K562 (cell line): ENCODE results near the gene ZFY. TPM values are rescaled to one million over a fixed set of nuclear protein-coding genes. Genes with fewer than 3 reads are reported as not detected.

Source experiments
- ATAC-seq: fragments of 200-7000 bp; cut with Tn5 transposase; 3 replicates; pipeline ENCODE4 v1.9.1; 2020; ENCODE audit warnings: moderate library complexity
- BruUV-seq: library from RNA; stranded (reverse); fragments of 400-500 nt; replicated peaks from 2 replicates; lab custom pipeline; 2021; lab: Mats Ljungman, UMichigan
- CTCF ChIA-PET: fragments of 300-600 bp; formaldehyde crosslinking; extraction: SDS; loops from one replicate; lab custom pipeline; 2021; ENCODE audit warnings: low intra/inter-chr PET ratio; lab: Yijun Ruan, JAX
- POLR2A ChIA-PET: fragments of 300-600, 350-650 bp; sonication (Branson Sonifier 250); formaldehyde crosslinking; extraction: SDS; loops from one replicate; lab custom pipeline; 2021; ENCODE audit warnings: antibody characterized with exemption, inconsistent platforms; lab: Yijun Ruan, JAX
- DNase-seq, 4 experiments: peaks; one replicate each; pipeline versions ENCODE4 v3.0.0 to v3.0.0-alpha.2; 2011 to 2018; ENCODE audit warnings: low spot score in 3 of 4, mixed read lengths in 3 of 4; ENCODE audit errors: extremely low read depth in 1 of 4
- FAIRE-seq: peaks from 2 replicates; lab custom pipeline; 2011; peaks lifted over from hg19 to GRCh38; lab: Jason Lieb, UNC
- H2AFZ ChIP-seq: 2 replicates; pipeline ENCODE4 v1.6.0; 2011; ENCODE audit warnings: low read depth, low read length, control low read depth, inconsistent platforms
- H3K27ac ChIP-seq: fragments of 200-600 bp; 3 replicates; pipeline ENCODE4 v1.8.0; 2011; ENCODE audit warnings: low read depth, mild to moderate bottlenecking, control low read depth, inconsistent platforms, low read length, moderate library complexity, mixed read lengths; ENCODE audit errors: extremely low read depth
- H3K27me3 ChIP-seq, 2 experiments: fragments of 300-600 bp in 1 of 2; 2 replicates in 1 of 2; 3 replicates in 1 of 2; pipeline versions ENCODE4 v1.6.0 to v1.8.0; 2011; ENCODE audit warnings: inconsistent platforms in 2 of 2, low read length in 2 of 2, mild to moderate bottlenecking in 1 of 2, mixed read lengths in 1 of 2, moderate library complexity in 1 of 2; ENCODE audit not compliant: control insufficient read depth in 2 of 2, insufficient read depth in 2 of 2
- H3K36me3 ChIP-seq: fragments of 300-600 bp; 3 replicates; pipeline ENCODE4 v1.8.0; 2011; ENCODE audit warnings: mild to moderate bottlenecking, low read length, inconsistent platforms; ENCODE audit not compliant: control insufficient read depth, insufficient read depth
- H3K4me1 ChIP-seq, 2 experiments: fragments of 200-600 bp in 1 of 2; replicated peaks in 1 of 2; 2 replicates in 1 of 2; 3 replicates in 1 of 2; pipeline versions ENCODE4 v1.5.1 to v1.8.0; 2011; ENCODE audit warnings: inconsistent platforms in 2 of 2, low read length in 2 of 2, mild to moderate bottlenecking in 1 of 2, mixed read lengths in 1 of 2, moderate library complexity in 1 of 2; ENCODE audit not compliant: control insufficient read depth in 2 of 2, insufficient read depth in 2 of 2
- H3K4me2 ChIP-seq: 2 replicates; pipeline ENCODE4 v1.6.1; 2011; ENCODE audit warnings: low read length, control low read depth, inconsistent platforms, mixed read lengths; ENCODE audit not compliant: insufficient read depth
- H3K4me3 ChIP-seq: fragments of 200-600 bp; sonication (generic), shearing (Covaris generic); 2 replicates; pipeline ENCODE4 v1.5.1; 2016; ENCODE audit warnings: control low read depth, inconsistent platforms
- H3K79me2 ChIP-seq: fragments of 200-600 bp; 3 replicates; pipeline ENCODE4 v1.8.0; 2011; ENCODE audit warnings: low read length, inconsistent platforms; ENCODE audit not compliant: control insufficient read depth, insufficient read depth
- H3K9ac ChIP-seq, 2 experiments: 2 replicates each; pipeline versions ENCODE4 v1.6.0 to v1.6.1; 2011; ENCODE audit warnings: low read depth in 2 of 2, low read length in 2 of 2, control low read depth in 1 of 2, inconsistent platforms in 1 of 2, mild to moderate bottlenecking in 1 of 2, mixed read lengths in 1 of 2; ENCODE audit not compliant: insufficient read depth in 1 of 2
- H3K9me1 ChIP-seq: one replicate; pipeline ENCODE4 v1.6.0; 2011; ENCODE audit warnings: inconsistent platforms, mild to moderate bottlenecking, low read length, moderate library complexity; ENCODE audit not compliant: control insufficient read depth, insufficient read depth
- H3K9me3 ChIP-seq: replicated peaks from 2 replicates; pipeline ENCODE4 v1.5.1; 2011; ENCODE audit warnings: low read depth, low read length, inconsistent platforms; ENCODE audit not compliant: control insufficient read depth, insufficient read depth
- H4K20me1 ChIP-seq: replicated peaks from 2 replicates; pipeline ENCODE4 v1.6.1; 2011; ENCODE audit warnings: low read length, inconsistent platforms, mixed read lengths; ENCODE audit not compliant: control insufficient read depth, insufficient read depth
- BHLHE40 ChIP-seq: IDR thresholded peaks from 2 replicates; pipeline ENCODE4 v1.6.1; 2011; ENCODE audit warnings: low read length, improper control_type of control experiment
- FOS ChIP-seq: IDR thresholded peaks from 3 replicates; pipeline ENCODE4 v1.6.1; 2011; ENCODE audit not compliant: insufficient read length; ENCODE audit errors: extremely low read depth
- FOSL1 ChIP-seq: fragments of 200-800 bp; sonication (Bioruptor generic); conservative IDR thresholded peaks from 2 replicates; pipeline ENCODE4 v1.6.1; 2016; ENCODE audit warnings: missing genetic modification characterization, missing compliant biosample characterization
- FOXJ2 ChIP-seq: fragments of 200-800 bp; sonication (Bioruptor generic); IDR thresholded peaks from 2 replicates; pipeline ENCODE4 v1.6.1; 2016; ENCODE audit warnings: missing genetic modification characterization, missing compliant biosample characterization
- KHSRP ChIP-seq: fragments of 450-650 bp; IDR thresholded peaks from 2 replicates; pipeline ENCODE4 v1.6.1; 2017
- MBD2 ChIP-seq: sonication (generic); IDR thresholded peaks from 2 replicates; pipeline ENCODE4 v1.6.1; 2016; ENCODE audit warnings: low read depth, borderline replicate concordance
- SMAD3 ChIP-seq: fragments of 450-650 bp; formaldehyde crosslinking; conservative IDR thresholded peaks from 2 replicates; pipeline ENCODE4 v1.4.0; 2020; ENCODE audit warnings: mild to moderate bottlenecking
- SUPT5H ChIP-seq: fragments of 450-650 bp; IDR thresholded peaks from 2 replicates; pipeline ENCODE4 v1.6.1; 2016
- ZNF311 ChIP-seq: fragments of 250-450 bp; sonication (Bioruptor Pico); IDR thresholded peaks from 2 replicates; pipeline ENCODE4 v1.4.0; 2020; ENCODE audit warnings: mild to moderate bottlenecking, moderate library complexity
- WGBS: fragments of 100-300 bp; shearing (Covaris generic); methylation state at CpG from one replicate; pipeline ENCODE4 v1.1.6; 2016; ENCODE audit warnings: low coverage, mixed read lengths; ENCODE audit not compliant: insufficient coverage; ENCODE audit errors: missing lambda C conversion rate; 5-methylcytosine and 5-hydroxymethylcytosine counted together
- in situ Hi-C: fragments of 300-500 bp; cut with MboI; formaldehyde crosslinking; loops from 4 replicates; pipeline ENCODE4 v1.15.0; 2018; ENCODE audit warnings: inconsistent platforms, mixed read lengths
- intact Hi-C: fragments of 100-400 bp; cut with micrococcal nuclease; formaldehyde crosslinking; loops from 2 replicates; pipeline ENCODE4 v1.14.2; 2022
- polyA plus RNA-seq, 8 experiments: library from polyadenylated mRNA; depleted of rRNA in 4 of 8; stranded (reverse) in 5 of 8; unstranded in 3 of 8; fragments of >200 nt; fragmentation: Nextera tagmentation in 2 of 8; fragmentation: Illumina TruSeq in 1 of 8; extraction: Ambion mirVana in 2 of 8; extraction: Trizol in 1 of 8; gene quantifications; 2 replicates each; pipeline versions ENCODE4 v1.2.1 to v1.2.3, GENCODE V29; 2011 to 2014; ENCODE audit warnings: inconsistent platforms in 1 of 8, missing spikeins in 1 of 8
- total RNA-seq, 7 experiments: library from RNA; depleted of rRNA in 6 of 7; stranded (reverse); fragments of >200 nt in 6 of 7; fragmentation: Illumina TruSeq in 2 of 7; extraction: Trizol in 2 of 7; gene quantifications; 2 replicates each; pipeline versions ENCODE4 v1.2.1 to v1.2.3, GENCODE V29; 2011 to 2021; ENCODE audit warnings: low replicate concordance in 1 of 7
- TF ChIP-seq, protein P1 (sequence below): fragments of 250-450 bp; sonication (Bioruptor Pico); IDR thresholded peaks from 2 replicates; pipeline ENCODE4 v1.5.0; 2021; ENCODE audit warnings: mild to moderate bottlenecking, borderline replicate concordance
- TF ChIP-seq, protein P2 (sequence below): fragments of 250-450 bp; sonication (Bioruptor Pico); IDR thresholded peaks from 2 replicates; pipeline ENCODE4 v1.5.0; 2020; ENCODE audit warnings: mild to moderate bottlenecking, borderline replicate concordance

The ZFY gene
- total and polyA plus RNA-seq, 9 of the 15 experiments (the other 6 are each of a cell fraction or from before 2014, with no cell fraction given): not detected

DNA sequence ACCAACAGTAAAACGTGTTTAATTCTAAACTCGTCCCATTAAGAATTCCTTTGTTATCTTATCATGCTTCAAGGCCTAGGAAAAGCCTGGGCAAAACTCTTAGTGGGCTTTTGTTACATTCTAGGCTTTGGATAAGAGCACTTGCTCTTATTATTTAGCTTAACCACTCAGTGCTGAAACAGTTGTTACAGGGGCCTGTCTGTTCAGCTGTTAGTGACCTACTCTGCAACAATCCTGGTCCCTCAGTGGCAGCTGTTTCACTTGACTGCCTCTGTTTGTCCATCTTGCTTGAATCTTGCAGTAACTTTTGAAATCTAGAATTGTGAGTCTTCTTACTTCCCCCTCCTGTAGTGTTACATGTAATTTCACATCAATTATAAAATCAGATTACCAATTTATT is 88.4 kb downstream of the ZFY start:
- H3K4me1 ChIP-seq: no peaks in the 10 kb centered on the region
- no peaks in the 10 kb centered on the region for H3K79me2 ChIP-seq
- no peaks in the 10 kb centered on the region for H3K27me3 ChIP-seq
- WGBS: no CpG with 5 or more reads among the region's 2 CpGs
- no peaks in the 10 kb centered on the region for H3K9me1 ChIP-seq
- DNase-seq (no peak), ATAC-seq (no peak), FAIRE-seq (no peak)
- intact Hi-C loops (no loop called here), in situ Hi-C loops (no loop called here)
- H3K27ac ChIP-seq: no peak overlapping the region
- TF ChIP-seq BHLHE40: no peak
- TF ChIP-seq SMAD3 (CRISPR knock-in tag): no peak
- no peak for TF ChIP-seq KHSRP
- no peak for TF ChIP-seq MBD2
- no peak for TF ChIP-seq FOXJ2
- TF ChIP-seq FOSL1 (tag): no peak
- no peak for TF ChIP-seq SUPT5H
- TF ChIP-seq, protein P1, sequence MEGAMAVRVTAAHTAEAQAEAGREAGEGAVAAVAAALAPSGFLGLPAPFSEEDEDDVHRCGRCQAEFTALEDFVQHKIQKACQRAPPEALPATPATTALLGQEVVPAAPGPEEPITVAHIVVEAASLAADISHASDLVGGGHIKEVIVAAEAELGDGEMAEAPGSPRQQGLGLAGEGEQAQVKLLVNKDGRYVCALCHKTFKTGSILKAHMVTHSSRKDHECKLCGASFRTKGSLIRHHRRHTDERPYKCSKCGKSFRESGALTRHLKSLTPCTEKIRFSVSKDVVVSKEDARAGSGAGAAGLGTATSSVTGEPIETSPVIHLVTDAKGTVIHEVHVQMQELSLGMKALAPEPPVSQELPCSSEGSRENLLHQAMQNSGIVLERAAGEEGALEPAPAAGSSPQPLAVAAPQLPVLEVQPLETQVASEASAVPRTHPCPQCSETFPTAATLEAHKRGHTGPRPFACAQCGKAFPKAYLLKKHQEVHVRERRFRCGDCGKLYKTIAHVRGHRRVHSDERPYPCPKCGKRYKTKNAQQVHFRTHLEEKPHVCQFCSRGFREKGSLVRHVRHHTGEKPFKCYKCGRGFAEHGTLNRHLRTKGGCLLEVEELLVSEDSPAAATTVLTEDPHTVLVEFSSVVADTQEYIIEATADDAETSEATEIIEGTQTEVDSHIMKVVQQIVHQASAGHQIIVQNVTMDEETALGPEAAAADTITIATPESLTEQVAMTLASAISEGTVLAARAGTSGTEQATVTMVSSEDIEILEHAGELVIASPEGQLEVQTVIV: no peak
- no peak for TF ChIP-seq ZNF311
- TF ChIP-seq FOS: no peak
- TF ChIP-seq, protein P2, sequence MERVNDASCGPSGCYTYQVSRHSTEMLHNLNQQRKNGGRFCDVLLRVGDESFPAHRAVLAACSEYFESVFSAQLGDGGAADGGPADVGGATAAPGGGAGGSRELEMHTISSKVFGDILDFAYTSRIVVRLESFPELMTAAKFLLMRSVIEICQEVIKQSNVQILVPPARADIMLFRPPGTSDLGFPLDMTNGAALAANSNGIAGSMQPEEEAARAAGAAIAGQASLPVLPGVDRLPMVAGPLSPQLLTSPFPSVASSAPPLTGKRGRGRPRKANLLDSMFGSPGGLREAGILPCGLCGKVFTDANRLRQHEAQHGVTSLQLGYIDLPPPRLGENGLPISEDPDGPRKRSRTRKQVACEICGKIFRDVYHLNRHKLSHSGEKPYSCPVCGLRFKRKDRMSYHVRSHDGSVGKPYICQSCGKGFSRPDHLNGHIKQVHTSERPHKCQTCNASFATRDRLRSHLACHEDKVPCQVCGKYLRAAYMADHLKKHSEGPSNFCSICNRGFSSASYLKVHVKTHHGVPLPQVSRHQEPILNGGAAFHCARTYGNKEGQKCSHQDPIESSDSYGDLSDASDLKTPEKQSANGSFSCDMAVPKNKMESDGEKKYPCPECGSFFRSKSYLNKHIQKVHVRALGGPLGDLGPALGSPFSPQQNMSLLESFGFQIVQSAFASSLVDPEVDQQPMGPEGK: no peak
- no peaks in the 10 kb centered on the region for H4K20me1 ChIP-seq
- no peak overlapping the region for H3K9ac ChIP-seq
- no peak overlapping the region for H3K4me2 ChIP-seq
- no peaks in the 10 kb centered on the region for H3K9me3 ChIP-seq
- CTCF ChIA-PET: no interaction called here
- H2AFZ ChIP-seq: no peak overlapping the region
- H3K36me3 ChIP-seq: no peaks in the 10 kb centered on the region
- BruUV-seq: no TSS peak
- POLR2A ChIA-PET: no interaction called here
- no peak overlapping the region for H3K4me3 ChIP-seq
